Measurements from ENCODE around the gene ORC3.

DNA sequence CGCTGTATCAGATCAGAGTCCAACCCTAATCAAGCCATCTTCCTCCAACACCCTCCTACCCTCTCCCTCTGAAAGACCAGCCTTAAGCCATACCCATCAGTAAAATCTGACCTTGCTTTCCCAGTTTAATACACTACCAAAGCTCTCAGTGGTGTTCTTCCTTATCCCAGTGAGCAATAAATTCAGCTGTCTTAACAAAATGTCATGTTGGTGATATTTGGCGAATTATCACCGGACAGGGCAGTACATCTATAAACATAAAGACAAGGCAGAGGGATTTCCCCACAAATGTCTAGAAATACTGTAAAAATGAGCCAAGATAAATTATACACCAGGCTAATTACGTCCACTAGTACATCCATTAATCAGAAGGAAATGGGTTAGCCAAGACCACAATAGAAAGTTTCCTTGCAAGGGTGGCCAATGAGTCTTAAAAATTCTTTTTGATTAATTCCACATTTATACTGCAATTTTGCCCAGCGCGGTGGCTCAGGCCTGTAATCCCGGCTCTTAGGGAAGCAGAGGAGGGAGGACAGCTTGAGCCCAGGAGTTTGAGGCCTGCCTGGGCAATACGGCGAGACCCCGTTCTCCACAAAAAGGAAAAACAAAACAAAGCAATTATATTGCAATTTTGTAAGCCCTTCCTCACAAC is 1.1 kb upstream of the ORC3 start:
- no peak for TF ChIP-seq EZH2 (IDR thresholded peaks at IDR 0.05; ENCODE audit: borderline replicate concordance, low read depth, low read length, poor library complexity, severe bottlenecking)
- TF ChIP-seq, protein P1, sequence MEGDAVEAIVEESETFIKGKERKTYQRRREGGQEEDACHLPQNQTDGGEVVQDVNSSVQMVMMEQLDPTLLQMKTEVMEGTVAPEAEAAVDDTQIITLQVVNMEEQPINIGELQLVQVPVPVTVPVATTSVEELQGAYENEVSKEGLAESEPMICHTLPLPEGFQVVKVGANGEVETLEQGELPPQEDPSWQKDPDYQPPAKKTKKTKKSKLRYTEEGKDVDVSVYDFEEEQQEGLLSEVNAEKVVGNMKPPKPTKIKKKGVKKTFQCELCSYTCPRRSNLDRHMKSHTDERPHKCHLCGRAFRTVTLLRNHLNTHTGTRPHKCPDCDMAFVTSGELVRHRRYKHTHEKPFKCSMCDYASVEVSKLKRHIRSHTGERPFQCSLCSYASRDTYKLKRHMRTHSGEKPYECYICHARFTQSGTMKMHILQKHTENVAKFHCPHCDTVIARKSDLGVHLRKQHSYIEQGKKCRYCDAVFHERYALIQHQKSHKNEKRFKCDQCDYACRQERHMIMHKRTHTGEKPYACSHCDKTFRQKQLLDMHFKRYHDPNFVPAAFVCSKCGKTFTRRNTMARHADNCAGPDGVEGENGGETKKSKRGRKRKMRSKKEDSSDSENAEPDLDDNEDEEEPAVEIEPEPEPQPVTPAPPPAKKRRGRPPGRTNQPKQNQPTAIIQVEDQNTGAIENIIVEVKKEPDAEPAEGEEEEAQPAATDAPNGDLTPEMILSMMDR (conservative IDR thresholded peaks at IDR 0.05; ENCODE audit: low read depth, low read length) = no peak
